Ovary (tissue), 9 donors: ENCODE measurements around the gene ZBTB9. TPM values are rescaled to one million over a fixed set of nuclear protein-coding genes. Genes with fewer than 3 reads are reported as not detected.

Experiments
- DNase-seq, 5 donors: peaks; one replicate each; pipeline ENCODE4 v3.0.0-alpha.2; 2019 to 2020
- H3K27ac ChIP-seq, 2 donors: fragments of 200-600 bp; one replicate each; pipeline versions ENCODE4 v1.5.1 to v1.8.0; 2019 to 2022
- H3K27me3 ChIP-seq: fragments of 200-600 bp; one replicate; pipeline ENCODE4 v1.8.0; 2022
- H3K36me3 ChIP-seq: fragments of 200-600 bp; sonication (generic); one replicate; pipeline ENCODE4 v1.5.1; 2019
- H3K4me1 ChIP-seq: one replicate; pipeline ENCODE4 v1.8.1; 2013; ENCODE audit warnings: mild to moderate bottlenecking, moderate library complexity; ENCODE audit not compliant: insufficient read depth
- H3K4me3 ChIP-seq: fragments of 200-600 bp; sonication (generic); one replicate; pipeline ENCODE4 v1.5.1; 2017
- H3K9me3 ChIP-seq, 2 donors: fragments of 200-600 bp in 1 of 2; sonication (generic) in 1 of 2; one replicate each; pipeline versions ENCODE4 v1.5.1 to v1.8.1; 2013 to 2019; ENCODE audit warnings: mild to moderate bottlenecking in 1 of 2, moderate library complexity in 1 of 2
- EP300 ChIP-seq: sonication (generic); formaldehyde crosslinking; IDR thresholded peaks from one replicate; pipeline ENCODE4 v1.6.1; 2017; ENCODE audit warnings: antibody characterized with exemption
- POLR2A ChIP-seq: fragments of 450-650 bp; IDR thresholded peaks from one replicate; pipeline ENCODE4 v1.6.1; 2017; ENCODE audit warnings: antibody characterized with exemption, mild to moderate bottlenecking, moderate library complexity
- WGBS, 3 donors: extraction: QIAGEN DNeasy Blood & Tissue Kit in 1 of 3; methylation state at CpG; one replicate each; pipeline versions ENCODE4 v1.1.5 to v1.1.7; 2013 to 2017; 5-methylcytosine and 5-hydroxymethylcytosine counted together
- intact Hi-C, 4 donors: fragments of 100-400 bp; cut with DNase I; formaldehyde crosslinking; loops; one replicate each; pipeline versions ENCODE4 v1.11.0 to v1.15.1; 2022 to 2023
- polyA plus RNA-seq, 2 donors: library from polyadenylated mRNA; stranded (reverse); fragments of 200-250 nt in 1 of 2; fragments of 350-450 nt in 1 of 2; fragmentation: Illumina TruSeq in 1 of 2; extraction: RNeasy Lipid Tissue Mini Kit (QIAGEN cat#74804) in 1 of 2; gene quantifications; one replicate each; pipeline ENCODE4 v1.2.3, GENCODE V29; 2013 to 2014
- total RNA-seq, 7 donors: library from RNA; depleted of rRNA in 2 of 7; stranded (reverse); fragments of >200 nt in 2 of 7; fragmentation: NEBNext Ultra II Directional in 3 of 7; extraction: Animal tissue kit (Norgen Biotek cat#: 25700) in 3 of 7; gene quantifications; one replicate each; pipeline versions ENCODE4 v1.1.0 to v1.2.4, GENCODE V29; 2016 to 2023
- TF ChIP-seq, protein P1 (sequence below), 3 donors: fragments of 450-650 bp in 2 of 3; fragments of 200-600 bp in 1 of 3; IDR thresholded peaks; one replicate each; pipeline versions ENCODE4 v1.5.1 to v1.8.0; 2016 to 2022; ENCODE audit warnings: antibody characterized with exemption in 3 of 3, mild to moderate bottlenecking in 1 of 3
- donor health status: DM: no; HTN: no; CAD: no; lungs with moderate emphysema.
- donor health status: DM: no; HTN: no; CAD: no.
- donor health status: Bipolar disorder and iron deficiency.
- donor health status: DM: yes; HTN: yes; CAD: no.
- donor health status: DM: no; HTN: no; CAD: no.
- donor health status: DM: yes; HTN: yes; CAD: no.

The ZBTB9 gene
- total and polyA plus RNA-seq, 9 donors, result 2.4 to 13.5 (median 8.8) TPM

DNA sequence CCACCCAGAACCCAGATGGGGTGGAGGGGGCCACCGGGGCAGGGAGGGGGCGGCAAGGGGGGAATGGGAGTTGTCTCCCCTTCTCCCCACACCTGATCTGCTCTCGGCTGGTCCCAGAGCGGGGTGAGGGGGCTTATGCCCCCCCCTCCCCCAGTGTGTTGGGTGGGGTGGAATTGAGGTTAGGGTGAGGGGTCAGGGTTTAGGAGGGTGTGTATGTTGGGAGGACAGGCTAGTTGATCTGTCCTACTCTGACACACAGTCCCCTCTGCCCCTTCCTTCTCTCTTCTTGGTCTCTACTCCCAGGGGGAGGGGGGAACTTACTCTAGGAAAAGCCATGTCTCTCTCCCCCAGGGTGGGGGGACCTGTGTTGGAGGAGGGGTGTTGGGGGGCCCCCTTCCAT is 1.9 kb upstream of the ZBTB9 start:
- Histone ChIP-seq H3K4me1 (peaks cover 6% of the 10 kb centered on the region), H3K9me3 (no peaks in the 10 kb centered on the region), H3K36me3 (no peaks in the 10 kb centered on the region), H3K27ac (no peak overlapping the region), H3K27me3 (no peaks in the 10 kb centered on the region), H3K4me3 (no peak overlapping the region)
- 67 to 85% (median 79%) methylated on average over 4 of the region's 4 CpGs for WGBS, 3 donors
- intact Hi-C loops, result loop anchor here in 1 of 4 donors (10.0 kb wide), 1 partner anchor 112 kb away; no protein-coding TSS in a partner anchor
- TF ChIP-seq, protein P1, sequence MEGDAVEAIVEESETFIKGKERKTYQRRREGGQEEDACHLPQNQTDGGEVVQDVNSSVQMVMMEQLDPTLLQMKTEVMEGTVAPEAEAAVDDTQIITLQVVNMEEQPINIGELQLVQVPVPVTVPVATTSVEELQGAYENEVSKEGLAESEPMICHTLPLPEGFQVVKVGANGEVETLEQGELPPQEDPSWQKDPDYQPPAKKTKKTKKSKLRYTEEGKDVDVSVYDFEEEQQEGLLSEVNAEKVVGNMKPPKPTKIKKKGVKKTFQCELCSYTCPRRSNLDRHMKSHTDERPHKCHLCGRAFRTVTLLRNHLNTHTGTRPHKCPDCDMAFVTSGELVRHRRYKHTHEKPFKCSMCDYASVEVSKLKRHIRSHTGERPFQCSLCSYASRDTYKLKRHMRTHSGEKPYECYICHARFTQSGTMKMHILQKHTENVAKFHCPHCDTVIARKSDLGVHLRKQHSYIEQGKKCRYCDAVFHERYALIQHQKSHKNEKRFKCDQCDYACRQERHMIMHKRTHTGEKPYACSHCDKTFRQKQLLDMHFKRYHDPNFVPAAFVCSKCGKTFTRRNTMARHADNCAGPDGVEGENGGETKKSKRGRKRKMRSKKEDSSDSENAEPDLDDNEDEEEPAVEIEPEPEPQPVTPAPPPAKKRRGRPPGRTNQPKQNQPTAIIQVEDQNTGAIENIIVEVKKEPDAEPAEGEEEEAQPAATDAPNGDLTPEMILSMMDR (IDR thresholded peaks at IDR 0.05), result no peak
- no peak for TF ChIP-seq POLR2A
- TF ChIP-seq EP300, result no peak
- DNase-seq, result no peak

DNA sequence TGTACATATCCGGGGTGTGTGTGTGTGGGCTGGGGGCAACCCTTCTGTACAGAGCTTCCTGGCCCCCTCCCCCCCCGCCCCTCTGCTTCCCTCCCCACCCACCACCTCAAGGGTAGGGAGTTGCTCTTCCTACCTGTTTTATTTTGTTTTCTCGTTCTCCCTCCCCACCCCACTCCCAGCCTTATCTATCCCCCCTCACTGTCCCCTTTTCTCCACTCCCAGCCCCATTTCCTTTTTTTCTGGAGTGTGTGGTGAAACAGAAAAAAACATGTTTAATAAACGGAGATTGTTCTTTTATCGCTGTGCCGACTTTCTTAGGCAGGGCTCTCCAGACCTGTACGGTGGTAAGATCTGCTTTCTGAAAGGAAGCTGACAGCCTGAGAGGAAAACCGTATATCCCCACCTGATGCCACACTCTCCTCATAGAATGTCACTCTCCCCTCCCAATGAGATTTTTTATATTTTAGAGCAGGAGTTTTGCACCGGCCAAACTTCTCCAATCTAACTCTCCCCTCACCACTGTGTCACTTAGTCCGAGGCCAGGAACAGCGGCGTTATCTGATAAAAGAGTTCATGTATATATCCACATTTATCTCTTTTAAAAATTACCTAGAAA is 875 bp upstream of the ZBTB9 start:
- Histone ChIP-seq H3K9me3 (no peaks in the 10 kb centered on the region), H3K36me3 (no peaks in the 10 kb centered on the region), H3K4me1 (peaks cover 6% of the 10 kb centered on the region), H3K27me3 (no peaks in the 10 kb centered on the region), H3K27ac (peak overlapping the region in 1 of 2 donors; percentile 65), H3K4me3 (peak overlapping the region; percentile 78)
- intact Hi-C loops, result loop anchor here in 1 of 4 donors (10.0 kb wide), 1 partner anchor 111 kb away; no protein-coding TSS in a partner anchor
- TF ChIP-seq EP300 (no peak), POLR2A (no peak)
- TF ChIP-seq, protein P1 (IDR thresholded peaks at IDR 0.05), result no peak
- no peak for DNase-seq
- 1 to 2% (median 1%) methylated on average over 12 of the region's 12 CpGs for WGBS, 3 donors

DNA sequence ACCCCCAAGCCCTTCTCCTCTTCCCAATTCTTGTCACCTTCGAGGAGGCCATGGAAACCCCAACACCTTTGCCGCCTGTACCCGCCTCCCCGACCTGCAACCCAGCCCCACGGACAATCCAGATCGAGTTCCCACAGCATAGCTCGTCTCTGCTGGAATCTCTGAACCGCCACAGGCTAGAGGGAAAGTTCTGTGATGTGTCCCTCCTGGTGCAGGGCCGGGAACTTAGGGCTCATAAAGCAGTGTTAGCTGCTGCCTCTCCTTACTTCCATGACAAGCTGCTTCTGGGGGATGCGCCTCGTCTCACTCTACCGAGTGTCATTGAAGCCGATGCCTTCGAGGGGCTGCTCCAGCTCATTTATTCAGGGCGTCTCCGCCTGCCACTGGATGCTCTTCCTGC is 675 bp downstream of the ZBTB9 start:
- 40 to 42% (median 41%) methylated on average over 16 of the region's 16 CpGs for WGBS, 3 donors
- H3K27ac ChIP-seq, result peak overlapping the region in 1 of 2 donors; percentile 65
- H3K4me1 ChIP-seq, result peaks cover 6% of the 10 kb centered on the region
- intact Hi-C loops, result loop anchor here in 1 of 4 donors (10.0 kb wide), 1 partner anchor 110 kb away; no protein-coding TSS in a partner anchor
- H3K9me3 ChIP-seq, result no peaks in the 10 kb centered on the region
- peak overlapping the region; percentile 78 for H3K4me3 ChIP-seq
- DNase-seq, result peak in 1 of 5 donors; percentile 24
- H3K36me3 ChIP-seq, result no peaks in the 10 kb centered on the region
- H3K27me3 ChIP-seq, result no peaks in the 10 kb centered on the region
- TF ChIP-seq, protein P1 (IDR thresholded peaks at IDR 0.05), result no peak
- TF ChIP-seq POLR2A, result no peak
- TF ChIP-seq EP300, result no peak

DNA sequence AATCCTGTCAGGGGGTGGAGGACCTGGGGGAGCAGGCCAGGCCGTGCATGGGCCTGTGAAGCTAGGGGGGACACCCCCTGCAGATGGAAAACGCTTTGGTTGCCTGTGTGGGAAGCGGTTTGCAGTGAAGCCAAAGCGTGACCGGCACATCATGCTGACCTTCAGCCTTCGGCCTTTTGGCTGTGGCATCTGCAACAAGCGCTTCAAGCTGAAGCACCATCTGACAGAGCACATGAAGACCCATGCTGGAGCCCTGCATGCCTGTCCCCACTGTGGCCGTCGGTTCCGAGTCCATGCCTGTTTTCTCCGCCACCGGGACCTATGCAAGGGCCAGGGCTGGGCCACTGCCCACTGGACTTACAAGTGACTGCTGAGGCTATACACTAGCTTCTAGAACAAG is 1.8 kb downstream of the ZBTB9 start:
- 94 to 97% (median 96%) methylated on average over 12 of the region's 12 CpGs for WGBS, 3 donors
- intact Hi-C loops, result loop anchor here in 1 of 4 donors (10.0 kb wide), 1 partner anchor 109 kb away; no protein-coding TSS in a partner anchor
- H3K4me1 ChIP-seq, result peaks cover 6% of the 10 kb centered on the region
- peak in 1 of 5 donors; percentile 31 for DNase-seq
- H3K36me3 ChIP-seq, result no peaks in the 10 kb centered on the region
- TF ChIP-seq, protein P1 (IDR thresholded peaks at IDR 0.05), result no peak
- TF ChIP-seq POLR2A, result no peak
- TF ChIP-seq EP300, result no peak
- H3K9me3 ChIP-seq, result no peaks in the 10 kb centered on the region
- H3K27ac ChIP-seq, result no peak overlapping the region
- no peaks in the 10 kb centered on the region for H3K27me3 ChIP-seq
- no peak overlapping the region for H3K4me3 ChIP-seq
